Measurements from ENCODE around the gene KRT81.

The KRT81 gene

DNA sequence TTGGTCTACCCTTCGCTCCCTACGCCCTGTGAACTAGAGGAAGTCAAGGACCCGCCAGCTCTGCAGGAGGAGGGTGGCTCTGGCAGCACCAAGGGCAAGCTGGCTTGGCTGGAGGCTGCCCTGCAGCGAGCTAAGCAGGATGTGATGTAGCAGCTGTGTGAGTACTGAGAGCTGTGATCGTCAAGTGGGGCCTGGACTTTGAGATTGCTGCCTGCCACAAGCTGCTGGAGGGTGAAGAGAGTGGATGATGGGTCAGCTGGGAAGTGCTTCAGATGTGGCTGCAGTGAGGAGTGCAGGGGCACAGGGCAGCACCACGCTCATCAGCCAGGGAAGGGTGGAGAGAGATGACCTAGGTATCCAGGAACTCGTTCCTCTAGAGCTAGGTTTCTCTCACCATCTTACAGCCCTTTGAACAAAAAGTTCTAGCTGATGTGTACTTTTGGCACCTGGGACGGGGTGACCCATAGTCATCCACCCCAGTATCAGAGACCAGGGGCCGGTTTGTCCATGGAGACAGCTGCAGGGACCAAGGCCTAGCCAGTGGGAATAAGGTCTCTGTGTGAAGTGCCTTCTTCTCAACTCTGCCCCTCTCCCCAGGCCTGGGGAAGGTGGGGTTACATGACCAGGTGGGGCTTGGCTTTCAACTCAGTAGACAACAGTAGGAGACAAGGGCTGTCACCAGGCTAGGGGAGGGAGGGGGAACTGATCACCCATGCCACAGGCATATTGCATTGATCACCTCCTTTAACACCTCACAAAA, 13.7 kb downstream of the KRT81 start:
- peaks cover 10% of the 10 kb centered on the region for H3K4me1 Mint-ChIP-seq
- H3K27ac Mint-ChIP-seq: no peak overlapping the region
- H3K4me3 Mint-ChIP-seq: no peak overlapping the region
- no peaks in the 10 kb centered on the region for H3K36me3 Mint-ChIP-seq
- H3K27me3 Mint-ChIP-seq: peaks cover 55% of the 10 kb centered on the region
- no peak for ATAC-seq
- no peaks in the 10 kb centered on the region for H3K9me3 Mint-ChIP-seq

DNA sequence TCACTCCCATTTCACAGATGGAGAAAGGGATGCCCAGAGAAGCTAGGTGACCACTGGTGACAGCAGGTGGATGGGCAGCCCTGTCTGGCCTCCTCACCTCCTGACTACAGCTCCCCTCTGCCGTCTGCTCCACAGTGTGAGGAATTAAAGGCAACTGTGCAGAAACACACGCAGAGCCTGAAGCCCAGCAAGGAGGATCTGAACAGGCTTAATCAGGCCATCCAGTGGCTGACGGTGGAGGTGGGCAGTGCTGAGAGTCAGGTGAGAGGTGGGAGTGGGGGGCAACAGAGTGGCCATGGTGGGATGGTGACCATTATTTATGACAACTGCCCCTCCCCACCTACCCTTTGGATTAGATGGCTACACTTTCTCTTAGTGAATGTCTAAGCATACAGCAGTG, 15.6 kb downstream of the KRT81 start:
- Mint-ChIP-seq H3K27ac (no peak overlapping the region), H3K27me3 (peaks cover 67% of the 10 kb centered on the region), H3K9me3 (no peaks in the 10 kb centered on the region), H3K4me3 (no peak overlapping the region), H3K4me1 (peaks cover 10% of the 10 kb centered on the region), H3K36me3 (no peaks in the 10 kb centered on the region)
- ATAC-seq: no peak

- Mint-ChIP-seq H3K4me1 (peaks cover 10% of the 10 kb centered on the region), H3K36me3 (no peaks in the 10 kb centered on the region), H3K27ac (no peak within 1 kb of the TSS), H3K9me3 (no peaks in the 10 kb centered on the region), H3K27me3 (peaks cover 65% of the 10 kb centered on the region), H3K4me3 (no peak within 1 kb of the TSS)
- no peak for ATAC-seq
Observed at GRCh38 chr12:52274521-52275120, 16.7 kb downstream of the KRT81 start, which contains the start of gene KRT86. Gene KRT86 (plus strand): TSS chr12:52274645. CDS start chr12:52301917, 27,272 bp downstream.

- Mint-ChIP-seq H3K9me3 (no peaks in the 10 kb centered on the region), H3K4me1 (no peaks in the 10 kb centered on the region), H3K27me3 (peaks cover 50% of the 10 kb centered on the region), H3K27ac (no peak overlapping the region), H3K4me3 (no peak overlapping the region), H3K36me3 (no peaks in the 10 kb centered on the region)
- no peak for ATAC-seq
Observed at GRCh38 chr12:52271158-52271557, 20.2 kb downstream of the KRT81 start.

GRCh38 chr12:52270541-52271070, 20.7 kb downstream of the KRT81 start:
- ATAC-seq: no peak
- Mint-ChIP-seq H3K9me3 (no peaks in the 10 kb centered on the region), H3K27me3 (peaks cover 46% of the 10 kb centered on the region), H3K4me3 (no peak overlapping the region), H3K4me1 (no peaks in the 10 kb centered on the region), H3K36me3 (no peaks in the 10 kb centered on the region), H3K27ac (no peak overlapping the region)

DNA sequence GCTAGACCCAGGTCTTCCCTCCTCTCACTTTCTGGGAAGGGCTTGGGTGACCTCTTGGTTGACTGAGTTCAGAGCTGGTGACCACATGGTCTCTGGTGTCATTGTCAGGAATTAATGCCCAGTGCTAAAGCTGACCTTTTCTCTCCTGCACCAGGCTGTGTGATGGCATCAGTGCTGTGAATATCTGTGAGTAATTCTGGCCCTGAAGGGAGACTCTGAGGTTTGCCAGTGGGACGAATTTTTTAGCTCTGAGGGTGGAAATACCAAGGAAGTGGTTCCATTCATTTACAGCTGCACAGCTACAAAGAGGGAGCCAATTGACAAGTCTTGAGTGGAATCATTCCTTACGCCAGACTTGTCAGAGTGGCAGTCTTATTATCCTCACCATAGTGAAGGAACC, 23.1 kb downstream of the KRT81 start:
- H3K36me3 Mint-ChIP-seq: no peaks in the 10 kb centered on the region
- no peak overlapping the region for H3K27ac Mint-ChIP-seq
- no peaks in the 10 kb centered on the region for H3K4me1 Mint-ChIP-seq
- no peak for ATAC-seq
- H3K27me3 Mint-ChIP-seq: peaks cover 29% of the 10 kb centered on the region
- H3K4me3 Mint-ChIP-seq: no peak overlapping the region
- no peaks in the 10 kb centered on the region for H3K9me3 Mint-ChIP-seq

DNA sequence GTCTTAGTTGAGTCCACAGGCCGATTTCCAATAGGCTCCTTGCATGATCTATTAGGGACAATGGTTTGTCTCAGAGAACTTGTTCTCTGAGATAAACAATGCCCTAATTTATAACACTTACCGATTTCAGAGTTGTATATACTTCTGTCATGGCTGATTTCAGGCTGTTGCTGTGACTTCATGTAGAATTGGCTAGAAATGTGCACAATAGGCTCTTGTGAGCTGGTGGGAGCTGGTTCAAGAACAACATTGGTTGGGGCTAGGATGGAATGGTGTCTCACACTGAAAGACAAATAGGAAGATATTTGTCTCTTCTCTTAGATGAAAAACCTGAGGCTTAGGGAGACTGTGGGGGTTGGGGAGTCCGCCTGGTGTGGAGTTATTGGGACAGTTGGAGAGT, 23.6 kb downstream of the KRT81 start:
- ATAC-seq: peak; percentile 34
- Mint-ChIP-seq H3K27ac (no peak overlapping the region), H3K27me3 (peaks cover 29% of the 10 kb centered on the region), H3K36me3 (no peaks in the 10 kb centered on the region), H3K9me3 (no peaks in the 10 kb centered on the region), H3K4me1 (no peaks in the 10 kb centered on the region), H3K4me3 (no peak overlapping the region)

GRCh38 chr12:52267266-52267665, 24.1 kb downstream of the KRT81 start:
- no peak for ATAC-seq
- no peaks in the 10 kb centered on the region for H3K36me3 Mint-ChIP-seq
- no peak overlapping the region for H3K27ac Mint-ChIP-seq
- H3K27me3 Mint-ChIP-seq: peaks cover 29% of the 10 kb centered on the region
- H3K4me1 Mint-ChIP-seq: no peaks in the 10 kb centered on the region
- H3K4me3 Mint-ChIP-seq: no peak overlapping the region
- no peaks in the 10 kb centered on the region for H3K9me3 Mint-ChIP-seq

DNA sequence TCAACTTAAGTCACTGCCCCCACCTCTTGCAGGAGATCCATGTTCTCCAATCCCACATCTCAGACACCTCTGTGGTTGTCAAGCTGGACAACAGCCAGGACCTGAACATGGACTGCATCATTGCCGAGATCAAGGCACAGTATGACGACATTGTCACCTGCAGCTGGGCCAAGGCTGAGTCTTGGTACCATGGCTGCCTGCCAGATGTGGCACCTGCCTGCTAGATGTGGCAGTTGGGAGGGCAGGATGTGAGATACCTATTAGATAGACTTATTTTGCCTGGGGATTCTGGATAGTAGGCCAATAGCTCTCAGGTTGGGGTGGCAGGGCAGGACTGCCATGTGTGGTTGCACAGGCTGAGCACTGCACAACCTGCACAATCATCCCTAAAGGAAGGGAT, 24.8 kb downstream of the KRT81 start:
- Mint-ChIP-seq H3K9me3 (no peaks in the 10 kb centered on the region), H3K4me3 (no peak overlapping the region), H3K27me3 (peaks cover 27% of the 10 kb centered on the region)

DNA sequence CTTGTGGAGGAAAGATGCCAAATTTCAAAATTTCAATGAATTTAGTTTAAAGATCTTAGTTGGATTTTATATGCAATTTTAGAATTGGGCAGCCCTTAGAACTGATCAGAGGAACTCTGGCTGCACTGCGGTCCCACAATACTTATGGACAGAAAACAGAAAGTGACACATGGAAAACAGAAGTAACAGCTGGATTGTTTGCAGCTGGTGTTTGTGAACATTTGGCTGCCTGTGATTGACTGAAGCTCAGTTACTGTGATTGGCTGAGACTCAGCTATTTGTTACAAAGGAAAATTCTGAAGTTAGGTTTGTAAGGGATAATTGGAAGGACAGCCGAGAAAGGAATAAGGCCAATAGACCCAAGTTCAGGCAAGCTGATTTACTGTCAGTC, 26.9 kb downstream of the KRT81 start:
- H3K9me3 Mint-ChIP-seq: no peaks in the 10 kb centered on the region
- no peaks in the 10 kb centered on the region for H3K4me1 Mint-ChIP-seq
- no peak overlapping the region for H3K27ac Mint-ChIP-seq
- no peaks in the 10 kb centered on the region for H3K36me3 Mint-ChIP-seq
- no peak for ATAC-seq
- H3K4me3 Mint-ChIP-seq: no peak overlapping the region
- peaks cover 27% of the 10 kb centered on the region for H3K27me3 Mint-ChIP-seq

More for the DNA sequence above, 24.8 kb downstream of the KRT81 start:
- Mint-ChIP-seq H3K4me1 (no peaks in the 10 kb centered on the region), H3K36me3 (no peaks in the 10 kb centered on the region), H3K27ac (no peak overlapping the region)
- no peak for ATAC-seq

DNA sequence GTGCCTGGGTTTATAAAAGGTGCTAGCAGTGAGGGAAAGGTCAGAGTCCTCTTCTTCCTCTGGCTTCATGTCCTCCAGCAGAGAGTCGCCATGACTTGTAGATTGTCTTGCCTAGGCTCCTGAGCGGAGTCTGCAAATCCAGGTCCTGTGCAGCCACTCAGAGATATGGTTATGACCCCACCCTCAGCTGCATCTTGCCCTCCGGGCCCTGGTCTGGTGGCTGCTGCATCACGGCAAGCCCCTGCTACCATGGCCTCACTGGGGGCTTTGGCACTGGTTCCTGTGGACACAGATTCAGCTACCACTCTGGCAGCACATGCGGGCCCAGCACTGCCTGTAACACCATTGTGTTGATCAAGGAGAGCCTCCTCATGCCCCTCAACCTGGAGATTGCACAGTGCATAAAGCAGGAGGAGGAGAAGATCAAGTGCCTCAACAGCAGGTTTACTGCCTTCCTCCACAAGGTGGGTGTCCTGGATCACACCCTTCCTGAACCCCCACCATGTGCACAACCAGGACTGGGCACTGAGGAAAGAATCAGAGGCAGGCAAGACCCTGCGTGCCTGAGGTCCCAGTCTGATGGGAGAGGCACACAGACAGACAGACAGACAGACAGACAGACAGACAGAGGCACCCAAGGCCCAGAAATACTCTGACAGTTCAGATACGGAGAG, 27.4 kb downstream of the KRT81 start:
- Mint-ChIP-seq H3K4me3 (no peak overlapping the region), H3K36me3 (no peaks in the 10 kb centered on the region), H3K27ac (no peak overlapping the region), H3K27me3 (peaks cover 33% of the 10 kb centered on the region), H3K9me3 (no peaks in the 10 kb centered on the region), H3K4me1 (no peaks in the 10 kb centered on the region)
- ATAC-seq: no peak

GRCh38 chr12:52262286-52262685, 29.0 kb downstream of the KRT81 start:
- Mint-ChIP-seq H3K27ac (no peak overlapping the region), H3K4me1 (no peaks in the 10 kb centered on the region), H3K36me3 (no peaks in the 10 kb centered on the region), H3K4me3 (no peak overlapping the region), H3K9me3 (no peaks in the 10 kb centered on the region), H3K27me3 (peaks cover 34% of the 10 kb centered on the region)
- ATAC-seq: no peak

GRCh38 chr12:52261208-52261484, 30.2 kb downstream of the KRT81 start:
- Mint-ChIP-seq H3K27me3 (peaks cover 35% of the 10 kb centered on the region), H3K27ac (no peak overlapping the region), H3K4me3 (no peak overlapping the region), H3K9me3 (no peaks in the 10 kb centered on the region), H3K36me3 (no peaks in the 10 kb centered on the region), H3K4me1 (no peaks in the 10 kb centered on the region)
- ATAC-seq: no peak

DNA sequence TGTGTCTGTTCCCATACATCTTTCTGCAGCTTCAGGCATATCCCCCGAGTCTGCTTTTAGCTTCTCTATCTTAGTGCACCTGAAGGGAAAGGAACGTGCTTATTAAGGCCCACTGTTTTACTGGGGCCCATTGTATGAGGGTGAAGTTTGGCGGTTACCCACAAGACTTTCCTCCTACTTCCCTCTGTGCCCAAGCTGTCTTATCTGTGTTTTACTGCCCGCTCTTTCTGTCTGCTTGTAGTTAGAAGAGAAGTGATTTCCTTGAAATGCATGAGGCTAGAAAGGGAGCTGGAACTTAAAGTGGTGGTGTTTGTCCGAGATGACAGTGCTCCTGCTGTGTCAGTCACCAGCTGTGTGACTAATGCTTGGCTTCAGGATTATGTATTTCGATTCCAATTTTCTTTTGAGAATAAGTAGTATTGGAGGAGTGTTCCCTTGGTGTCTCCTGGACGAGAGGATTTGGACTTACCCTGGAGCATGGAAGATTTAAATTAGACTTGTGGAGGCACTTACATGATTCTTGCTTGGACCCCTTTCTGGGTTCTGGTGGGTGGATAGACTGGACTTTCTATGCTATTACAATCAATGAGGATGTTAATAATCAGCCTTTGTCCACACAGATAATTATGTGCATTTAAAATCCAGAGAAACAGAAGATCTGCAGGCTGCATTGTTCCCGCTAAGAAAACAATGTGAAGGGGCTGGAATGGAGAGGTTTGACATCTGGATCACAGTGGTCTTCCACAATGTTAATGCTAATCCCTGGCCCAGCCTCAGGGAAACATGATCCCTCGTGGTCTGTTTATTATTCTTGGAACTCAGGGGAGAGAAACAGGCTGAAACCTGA, 30.8 kb downstream of the KRT81 start:
- no peak overlapping the region for H3K4me3 Mint-ChIP-seq
- no peaks in the 10 kb centered on the region for H3K4me1 Mint-ChIP-seq
- peaks cover 41% of the 10 kb centered on the region for H3K27me3 Mint-ChIP-seq
- H3K36me3 Mint-ChIP-seq: no peaks in the 10 kb centered on the region
- ATAC-seq: no peak
- H3K9me3 Mint-ChIP-seq: no peaks in the 10 kb centered on the region
- no peak overlapping the region for H3K27ac Mint-ChIP-seq

GRCh38 chr12:52259657-52260243, 31.6 kb downstream of the KRT81 start:
- ATAC-seq: no peak
- Mint-ChIP-seq H3K36me3 (no peaks in the 10 kb centered on the region), H3K4me1 (no peaks in the 10 kb centered on the region), H3K27me3 (peaks cover 49% of the 10 kb centered on the region), H3K4me3 (no peak overlapping the region), H3K27ac (no peak overlapping the region), H3K9me3 (no peaks in the 10 kb centered on the region)
